A549 (cell line): ENCODE measurements around the gene ZC3H12D. TPM values are rescaled to one million over a fixed set of nuclear protein-coding genes. Genes with fewer than 3 reads are reported as not detected.
"Not testable (repeated sequence)": the region's sequence is repeated elsewhere in the genome, so short reads cannot be mapped to it uniquely, and the experiment has no call there.

Source experiments
- ATAC-seq, 2 experiments: fragments of 200-7000 bp in 1 of 2; fragments of >200 bp in 1 of 2; cut with Nextera tagmentation in 1 of 2; cut with Tn5 transposase in 1 of 2; 3 replicates each; pipeline versions ENCODE4 v1.8.0 to v1.9.1; 2018 to 2020; ENCODE audit warnings: mild to moderate bottlenecking in 1 of 2, moderate library complexity in 1 of 2
- CTCF ChIA-PET: fragments of 300-600 bp; sonication (Branson Sonifier 250); formaldehyde crosslinking; extraction: SDS; loops from one replicate; lab custom pipeline; 2021; ENCODE audit warnings: antibody characterized with exemption, inconsistent platforms; lab: Yijun Ruan, JAX
- POLR2A ChIA-PET: fragments of 350-600 bp; formaldehyde crosslinking; extraction: SDS; loops from one replicate; lab custom pipeline; 2021; ENCODE audit warnings: antibody characterized with exemption, inconsistent platforms; lab: Yijun Ruan, JAX
- DNase-seq, 2 experiments: peaks; one replicate each; pipeline versions ENCODE4 v3.0.0 to v3.0.0-alpha.2; 2011 to 2016; ENCODE audit warnings: low read depth in 1 of 2, low spot score in 1 of 2
- FAIRE-seq: peaks from 2 replicates; lab custom pipeline; 2011; peaks lifted over from hg19 to GRCh38; lab: Jason Lieb, UNC
- H3K27ac ChIP-seq, 2 experiments: fragments of >200 bp; sonication (Bioruptor Twin); formaldehyde crosslinking; 3 replicates each; pipeline ENCODE4 v1.5.1; 2016 to 2017
- H3K4me1 ChIP-seq: fragments of >200 bp; sonication (Bioruptor Twin); formaldehyde crosslinking; 3 replicates; pipeline ENCODE4 v1.6.1; 2016
- H3K4me2 ChIP-seq: fragments of >200 bp; sonication (Bioruptor Twin); formaldehyde crosslinking; 3 replicates; pipeline ENCODE4 v1.6.1; 2016
- H3K4me3 ChIP-seq: fragments of >200 bp; sonication (Bioruptor Twin); formaldehyde crosslinking; 3 replicates; pipeline ENCODE4 v1.5.1; 2016
- H3K9me3 ChIP-seq: fragments of >200 bp; sonication (Bioruptor Twin); formaldehyde crosslinking; 3 replicates; pipeline ENCODE4 v1.6.1; 2016
- CHD2 ChIP-seq: fragments of 150-350 bp; IDR thresholded peaks from 2 replicates; pipeline ENCODE4 v1.6.1; 2014; ENCODE audit warnings: low read length; ENCODE audit not compliant: partially characterized antibody
- FOSB ChIP-seq: fragments of 250-450 bp; sonication (Bioruptor Pico); IDR thresholded peaks from 2 replicates; pipeline ENCODE4 v1.5.0; 2020; ENCODE audit warnings: mild to moderate bottlenecking, moderate library complexity
- FOSL2 ChIP-seq, 2 experiments: fragments of 450-650 bp in 1 of 2; fragments of >200 bp in 1 of 2; sonication (Bioruptor Twin) in 1 of 2; formaldehyde crosslinking; IDR thresholded peaks; 2 replicates each; pipeline versions ENCODE4 v1.5.0 to v1.6.1; 2016 to 2020; ENCODE audit warnings: mild to moderate bottlenecking in 1 of 2, moderate library complexity in 1 of 2
- GATA3 ChIP-seq: IDR thresholded peaks from 2 replicates; pipeline ENCODE4 v1.6.1; 2012; ENCODE audit warnings: borderline replicate concordance
- HES2 ChIP-seq: fragments of >200 bp; sonication (Bioruptor Twin); formaldehyde crosslinking; IDR thresholded peaks from 2 replicates; pipeline ENCODE4 v1.6.1; 2016
- JUNB ChIP-seq: fragments of >200 bp; sonication (Bioruptor Twin); formaldehyde crosslinking; IDR thresholded peaks from 2 replicates; pipeline ENCODE4 v1.6.1; 2016
- MAFK ChIP-seq: fragments of 450-650 bp; IDR thresholded peaks from 2 replicates; pipeline ENCODE4 v1.6.1; 2014; ENCODE audit not compliant: partially characterized antibody
- MYC ChIP-seq: IDR thresholded peaks from 2 replicates; pipeline ENCODE4 v1.6.1; 2012; ENCODE audit warnings: mild to moderate bottlenecking, inconsistent platforms, low read length, improper control_type of control experiment, borderline replicate concordance
- PBX3 ChIP-seq: IDR thresholded peaks from 2 replicates; pipeline ENCODE4 v1.6.1; 2012
- PHF8 ChIP-seq: fragments of 200-600 bp; sonication (generic); IDR thresholded peaks from 2 replicates; pipeline ENCODE4 v1.6.1; 2016; ENCODE audit warnings: low read depth, mild to moderate bottlenecking, antibody characterized with exemption, moderate library complexity, borderline replicate concordance
- RCOR1 ChIP-seq: fragments of 150-350 bp; IDR thresholded peaks from 2 replicates; pipeline ENCODE4 v1.6.1; 2014; ENCODE audit warnings: antibody characterized with exemption, low read length, low read depth
- TFCP2L1 ChIP-seq: fragments of 250-450 bp; sonication (Bioruptor Pico); IDR thresholded peaks from 2 replicates; pipeline ENCODE4 v1.5.0; 2021; ENCODE audit warnings: mild to moderate bottlenecking
- TP53 ChIP-seq: fragments of 250-450 bp; sonication (Bioruptor Pico); IDR thresholded peaks from 2 replicates; pipeline ENCODE4 v1.5.0; 2021; ENCODE audit warnings: mild to moderate bottlenecking, moderate library complexity
- ZNF302 ChIP-seq: fragments of 250-450 bp; sonication (Bioruptor Pico); IDR thresholded peaks from 2 replicates; pipeline ENCODE4 v1.9.0; 2021; ENCODE audit warnings: inconsistent platforms, mild to moderate bottlenecking, moderate library complexity
- ZSCAN20 ChIP-seq: fragments of 250-450 bp; sonication (Bioruptor Pico); IDR thresholded peaks from 2 replicates; pipeline ENCODE4 v1.8.0; 2022; ENCODE audit warnings: mild to moderate bottlenecking, moderate library complexity
- WGBS: methylation state at CpG from one replicate; pipeline ENCODE4 v1.1.6; 2017; ENCODE audit errors: missing lambda C conversion rate; 5-methylcytosine and 5-hydroxymethylcytosine counted together
- polyA plus RNA-seq, 4 experiments: library from polyadenylated mRNA; depleted of rRNA in 3 of 4; stranded (reverse); fragments of >200 nt; fragmentation: RNase III in 1 of 4; extraction: RNeasy Plus Mini Kit Qiagen cat#74134 plus additional on column Dnase treatment in 1 of 4; gene quantifications; 2 replicates in 3 of 4; 3 replicates in 1 of 4; pipeline ENCODE4 v1.2.3, GENCODE V29; 2011 to 2017
- TF ChIP-seq, protein P1 (sequence below): IDR thresholded peaks from 2 replicates; pipeline ENCODE4 v1.6.1; 2012
- TF ChIP-seq, protein P2 (sequence below): fragments of >200 bp; sonication (Bioruptor Twin); formaldehyde crosslinking; IDR thresholded peaks from 3 replicates; pipeline ENCODE4 v1.5.1; 2016

Gene ZC3H12D
- polyA plus RNA-seq, 2 of the 4 experiments (the other 2 are of a cell fraction): 0.04 to 0.12 TPM

- CTCF ChIA-PET: not testable (repeated sequence)
Observed at GRCh38 chr6:149496597-149496996, 11.8 kb upstream of the ZC3H12D start.

GRCh38 chr6:149495349-149496016, 10.7 kb upstream of the ZC3H12D start:
- H3K27ac ChIP-seq, POLR2A ChIA-PET: not testable (repeated sequence)

More at GRCh38 chr6:149496597-149496996, 11.8 kb upstream of the ZC3H12D start:
- peak; percentile 10 to 53 for DNase-seq
- POLR2A ChIA-PET; H3K9me3 ChIP-seq; TF ChIP-seq FOSL2 (IDR thresholded peaks at IDR 0.05): not testable (repeated sequence)
- TF ChIP-seq, protein P1, sequence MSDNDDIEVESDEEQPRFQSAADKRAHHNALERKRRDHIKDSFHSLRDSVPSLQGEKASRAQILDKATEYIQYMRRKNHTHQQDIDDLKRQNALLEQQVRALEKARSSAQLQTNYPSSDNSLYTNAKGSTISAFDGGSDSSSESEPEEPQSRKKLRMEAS: 0 out of 2 replicates have a peak, but pooled peaks have one; percentile 15
- TF ChIP-seq FOSL2 (CRISPR knock-in tag; IDR thresholded peaks at IDR 0.05) (peak; percentile 47), JUNB (peak; percentile 26; the same call in 1 of the 2 replicates)
- TF ChIP-seq, all 56 proteins: peak for 3; not testable (repeated sequence) for 53
- Histone ChIP-seq H3K27ac (peak overlapping the region in 1 of 2 experiments; percentile 40; a peak in 1 of 6 replicates), H3K4me1 (peaks cover 14% of the 10 kb centered on the region), H3K4me2 (peak overlapping the region; percentile 35)
- not testable (repeated sequence) for FAIRE-seq, H3K4me3 ChIP-seq
- ATAC-seq: peak; percentile 70 to 82; a peak in 5 of 6 replicates
- WGBS: 21% methylated on average over 5 of the region's 6 CpGs

DNA sequence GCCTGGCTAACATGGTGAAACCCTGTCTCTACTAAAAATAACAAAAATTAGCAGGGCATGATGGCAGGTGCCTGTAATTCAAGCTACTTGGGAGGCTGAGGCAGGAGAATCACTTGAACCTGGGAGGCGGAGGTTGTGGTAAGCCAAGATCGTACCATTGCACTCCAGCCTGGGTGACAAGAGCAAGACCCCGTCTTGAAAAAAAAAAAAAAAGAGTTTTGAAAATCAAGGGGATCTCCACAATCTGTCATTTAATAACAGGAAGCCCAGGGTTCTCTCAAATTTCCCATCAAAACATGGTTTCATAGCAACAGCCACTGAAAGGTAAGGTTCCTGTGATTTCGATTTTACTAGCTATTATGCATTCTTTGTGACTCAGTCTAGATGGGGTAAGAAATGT, 10.0 kb upstream of the ZC3H12D start:
- not testable (repeated sequence) for ATAC-seq, H3K27ac ChIP-seq, FAIRE-seq, H3K9me3 ChIP-seq, H3K4me2 ChIP-seq, DNase-seq, H3K4me3 ChIP-seq
- ChIA-PET CTCF (interaction anchor here (0.6 kb wide), 1 partner anchor 41 kb away, joined by 3 read pairs; no protein-coding TSS in a partner anchor), POLR2A (interaction anchor here (0.7 kb wide), 1 partner anchor 51 kb away, joined by 4 read pairs; the partner anchor contains the start of gene PPIL4)
- WGBS: 79% methylated on average over 4 of the region's 4 CpGs
- peaks cover 14% of the 10 kb centered on the region for H3K4me1 ChIP-seq

More at GRCh38 chr6:149495349-149496016, 10.7 kb upstream of the ZC3H12D start:
- DNase-seq, ATAC-seq, H3K4me3 ChIP-seq, H3K4me2 ChIP-seq, H3K9me3 ChIP-seq, FAIRE-seq: not testable (repeated sequence)
- WGBS: 96% methylated on average over 11 of the region's 11 CpGs
- H3K4me1 ChIP-seq: peaks cover 14% of the 10 kb centered on the region
- CTCF ChIA-PET: interaction anchor here (0.6 kb wide), 1 partner anchor 42 kb away, joined by 3 read pairs; no protein-coding TSS in a partner anchor

DNA sequence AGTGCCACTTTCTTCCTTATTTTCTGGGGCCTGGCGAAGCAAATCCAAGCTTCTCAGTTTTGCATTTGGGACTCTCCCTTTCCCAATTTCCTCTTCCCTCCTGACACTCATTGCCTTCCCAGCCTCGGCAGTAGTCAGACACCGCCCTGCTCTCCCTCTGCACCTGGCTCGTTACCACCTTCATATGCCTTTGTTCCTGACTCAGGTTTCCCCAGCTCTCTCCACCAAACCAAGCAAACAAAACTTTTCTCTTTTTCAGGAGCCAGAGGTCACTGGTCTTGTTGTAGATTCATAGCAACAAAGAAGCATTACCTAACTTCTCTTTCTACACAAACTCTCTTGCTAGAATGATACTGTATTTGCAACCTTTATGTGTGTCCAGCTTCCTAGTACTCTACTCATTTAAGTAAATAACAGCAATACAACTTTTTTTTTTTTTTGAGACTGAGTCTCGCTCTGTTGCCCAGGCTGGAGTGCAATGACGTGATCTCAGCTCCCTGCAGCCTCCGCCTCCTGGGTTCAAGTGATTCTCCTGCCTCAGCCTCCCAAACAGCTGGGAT, 9.0 kb upstream of the ZC3H12D start:
- TF ChIP-seq, protein P1: no peak
- TF ChIP-seq TP53 (no peak), RCOR1 (no peak)
- no peak for FAIRE-seq
- no peak for DNase-seq
- ChIA-PET CTCF (interaction anchor here (0.9 to 1.5 kb wide), 2 partner anchors 8 to 9 kb away, joined by 3 read pairs; no protein-coding TSS in a partner anchor), POLR2A (no interaction called here)
- H3K27ac ChIP-seq: no peak overlapping the region
- no peak for ATAC-seq
- H3K4me3 ChIP-seq: no peak overlapping the region
- no peak overlapping the region for H3K4me2 ChIP-seq
- WGBS: 93% methylated on average over 7 of the region's 7 CpGs
- H3K4me1 ChIP-seq: peaks cover 14% of the 10 kb centered on the region
- no peaks in the 10 kb centered on the region for H3K9me3 ChIP-seq

DNA sequence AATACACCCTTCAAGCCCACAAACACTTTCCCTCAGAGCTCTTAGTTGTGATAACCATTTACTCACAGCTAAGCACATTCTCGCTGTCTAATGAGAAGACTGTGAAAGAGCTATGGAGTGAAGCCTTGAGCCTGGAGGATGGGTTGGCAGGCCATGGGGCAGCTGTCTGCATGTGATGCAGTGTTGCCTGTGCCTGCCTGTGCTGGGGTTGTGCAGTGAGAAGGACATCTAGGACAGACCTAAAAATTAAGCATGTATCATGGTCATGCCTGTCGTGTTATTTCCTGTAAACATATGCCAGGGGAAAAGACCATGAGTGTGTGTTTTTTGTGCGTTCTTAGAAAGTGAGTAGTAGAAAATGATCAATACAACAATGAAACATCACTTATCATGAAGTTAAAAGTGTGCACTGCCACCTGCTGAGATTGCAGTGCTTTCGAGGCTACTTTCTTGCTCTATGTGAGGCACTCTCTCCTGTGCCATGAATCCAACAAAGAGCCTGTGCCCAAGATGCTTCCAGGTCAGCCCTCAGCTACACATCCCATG, 8.1 kb upstream of the ZC3H12D start:
- Histone ChIP-seq H3K4me1 (peaks cover 14% of the 10 kb centered on the region), H3K4me3 (no peak overlapping the region), H3K4me2 (no peak overlapping the region), H3K27ac (no peak overlapping the region), H3K9me3 (no peaks in the 10 kb centered on the region)
- DNase-seq (no peak), ATAC-seq (no peak), FAIRE-seq (no peak)
- CTCF ChIA-PET: interaction anchor here (1.5 kb wide), 1 partner anchor 10 kb away, joined by 3 read pairs; no protein-coding TSS in a partner anchor
- POLR2A ChIA-PET: no interaction called here
- WGBS: 91% methylated on average over 4 of the region's 4 CpGs
- TF ChIP-seq ZNF302 (no peak), MAFK (no peak), PHF8 (no peak), FOSB (CRISPR knock-in tag) (no peak), GATA3 (no peak), CHD2 (no peak), PBX3 (no peak), HES2 (no peak), TFCP2L1 (CRISPR knock-in tag) (no peak), ZSCAN20 (CRISPR knock-in tag) (no peak), MYC (no peak)
- TF ChIP-seq, protein P2, sequence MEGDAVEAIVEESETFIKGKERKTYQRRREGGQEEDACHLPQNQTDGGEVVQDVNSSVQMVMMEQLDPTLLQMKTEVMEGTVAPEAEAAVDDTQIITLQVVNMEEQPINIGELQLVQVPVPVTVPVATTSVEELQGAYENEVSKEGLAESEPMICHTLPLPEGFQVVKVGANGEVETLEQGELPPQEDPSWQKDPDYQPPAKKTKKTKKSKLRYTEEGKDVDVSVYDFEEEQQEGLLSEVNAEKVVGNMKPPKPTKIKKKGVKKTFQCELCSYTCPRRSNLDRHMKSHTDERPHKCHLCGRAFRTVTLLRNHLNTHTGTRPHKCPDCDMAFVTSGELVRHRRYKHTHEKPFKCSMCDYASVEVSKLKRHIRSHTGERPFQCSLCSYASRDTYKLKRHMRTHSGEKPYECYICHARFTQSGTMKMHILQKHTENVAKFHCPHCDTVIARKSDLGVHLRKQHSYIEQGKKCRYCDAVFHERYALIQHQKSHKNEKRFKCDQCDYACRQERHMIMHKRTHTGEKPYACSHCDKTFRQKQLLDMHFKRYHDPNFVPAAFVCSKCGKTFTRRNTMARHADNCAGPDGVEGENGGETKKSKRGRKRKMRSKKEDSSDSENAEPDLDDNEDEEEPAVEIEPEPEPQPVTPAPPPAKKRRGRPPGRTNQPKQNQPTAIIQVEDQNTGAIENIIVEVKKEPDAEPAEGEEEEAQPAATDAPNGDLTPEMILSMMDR: no peak
